Endothelial cell (in vitro differentiated cells): ENCODE measurements around the gene MEF2A. TPM values are rescaled to one million over a fixed set of nuclear protein-coding genes. Genes with fewer than 3 reads are reported as not detected.

Experiments
- DNase-seq: peaks from one replicate; pipeline ENCODE4 v3.0.0; 2021; ENCODE audit warnings: low spot score
- H3K27ac Mint-ChIP-seq: one replicate; pipeline ENCODE4 v1.8.0; 2021; ENCODE audit warnings: mixed read lengths, inconsistent platforms; ENCODE audit not compliant: unreplicated experiment
- H3K27me3 Mint-ChIP-seq: one replicate; pipeline ENCODE4 v1.8.0; 2021; ENCODE audit warnings: mild to moderate bottlenecking, moderate library complexity, mixed read lengths, inconsistent platforms; ENCODE audit not compliant: unreplicated experiment
- H3K36me3 Mint-ChIP-seq: one replicate; pipeline ENCODE4 v1.8.0; 2021; ENCODE audit warnings: mild to moderate bottlenecking, low read depth, mixed read lengths, inconsistent platforms; ENCODE audit not compliant: unreplicated experiment
- H3K4me1 Mint-ChIP-seq: one replicate; pipeline ENCODE4 v1.8.0; 2021; ENCODE audit warnings: mild to moderate bottlenecking, mixed read lengths, inconsistent platforms; ENCODE audit not compliant: unreplicated experiment
- H3K4me3 Mint-ChIP-seq: one replicate; pipeline ENCODE4 v1.8.0; 2021; ENCODE audit warnings: mild to moderate bottlenecking, mixed read lengths, inconsistent platforms; ENCODE audit not compliant: unreplicated experiment
- H3K9me3 Mint-ChIP-seq: one replicate; pipeline ENCODE4 v1.8.0; 2021; ENCODE audit warnings: mixed read lengths, inconsistent platforms; ENCODE audit not compliant: unreplicated experiment
- CTCF ChIP-seq: fragments of 200-600 bp; sonication (generic); IDR thresholded peaks from one replicate; pipeline ENCODE4 v1.5.0; 2021; ENCODE audit warnings: antibody characterized with exemption; ENCODE audit not compliant: unreplicated experiment
- total RNA-seq: library from RNA; stranded (reverse); fragmentation: NEBNext Ultra II Directional; extraction: Animal tissue kit (Norgen Biotek cat#: 25700); gene quantifications from one replicate; pipeline ENCODE4 v1.2.1, GENCODE V29; 2021; ENCODE audit not compliant: unreplicated experiment

The MEF2A gene
- total RNA-seq, 1 donor from 2014 or later: 43.5 TPM

GRCh38 chr15:99566157-99566897 is 543 bp downstream of the MEF2A start:
- TF ChIP-seq CTCF: no peak
- H3K4me3 Mint-ChIP-seq: peak overlapping the region; percentile 99
- H3K27me3 Mint-ChIP-seq: peaks cover 7% of the 10 kb centered on the region
- H3K36me3 Mint-ChIP-seq: no peaks in the 10 kb centered on the region
- DNase-seq: peak; percentile 30
- H3K9me3 Mint-ChIP-seq: no peaks in the 10 kb centered on the region
- H3K27ac Mint-ChIP-seq: peak overlapping the region; percentile 79
- H3K4me1 Mint-ChIP-seq: peaks cover 48% of the 10 kb centered on the region

DNA sequence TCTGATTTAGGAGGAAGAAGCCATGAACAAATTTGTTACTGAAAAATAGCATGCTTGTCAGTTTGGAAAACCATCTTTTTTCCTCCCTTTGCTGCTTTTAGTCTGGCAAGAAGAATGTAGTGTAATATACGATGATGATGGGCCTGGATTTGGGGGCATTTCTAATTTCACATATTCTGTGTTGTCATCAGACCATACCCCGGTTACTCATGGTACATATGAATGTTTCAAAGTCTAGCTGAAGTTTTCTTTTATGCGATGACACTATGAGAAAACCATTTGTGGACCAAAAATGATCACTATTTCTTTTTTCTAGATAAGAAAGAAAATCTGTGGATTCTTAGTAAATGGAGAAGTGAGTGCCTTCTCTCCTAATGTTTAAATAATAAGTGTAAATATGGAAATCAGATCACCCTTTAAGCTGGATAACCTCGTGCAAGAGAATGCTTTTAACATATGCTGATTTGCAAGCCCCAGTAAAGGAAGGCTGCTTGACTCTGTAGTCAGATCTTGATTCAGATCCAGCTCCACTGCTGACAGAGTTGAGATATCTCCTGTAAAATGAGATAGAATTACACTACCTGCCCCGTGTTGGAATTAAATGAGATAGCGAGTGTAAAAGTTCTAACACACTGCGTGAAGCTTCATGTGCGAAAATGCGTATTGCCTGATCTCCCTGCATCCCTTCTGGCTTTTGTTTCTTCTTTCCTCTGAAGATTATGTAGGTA is 3.0 kb downstream of the MEF2A start:
- peaks cover 5% of the 10 kb centered on the region for H3K27me3 Mint-ChIP-seq
- no peak for TF ChIP-seq CTCF
- no peaks in the 10 kb centered on the region for H3K9me3 Mint-ChIP-seq
- H3K4me3 Mint-ChIP-seq: no peak overlapping the region
- no peaks in the 10 kb centered on the region for H3K36me3 Mint-ChIP-seq
- DNase-seq: no peak
- no peak overlapping the region for H3K27ac Mint-ChIP-seq
- peaks cover 26% of the 10 kb centered on the region for H3K4me1 Mint-ChIP-seq

DNA sequence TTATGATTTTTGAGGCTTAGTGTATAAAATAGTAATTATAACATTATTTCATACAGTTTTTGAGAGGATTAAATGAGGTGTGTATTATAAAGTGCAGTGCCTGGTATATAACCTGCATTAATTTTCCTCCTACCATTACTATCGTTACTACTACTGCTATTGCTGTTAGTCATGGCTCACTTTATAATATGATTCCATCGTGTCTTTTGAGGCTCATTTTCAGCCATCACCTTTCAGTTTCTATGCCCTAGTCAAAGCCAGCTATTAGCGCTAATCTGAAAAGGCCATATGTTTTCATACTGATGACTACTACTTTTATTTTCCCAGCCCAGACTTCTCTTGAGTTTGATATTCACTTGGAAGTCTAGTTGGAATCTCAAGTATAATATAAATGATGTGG is 5.5 kb downstream of the MEF2A start:
- H3K27me3 Mint-ChIP-seq: no peaks in the 10 kb centered on the region
- H3K9me3 Mint-ChIP-seq: no peaks in the 10 kb centered on the region
- TF ChIP-seq CTCF: no peak
- peaks cover 15% of the 10 kb centered on the region for H3K4me1 Mint-ChIP-seq
- H3K36me3 Mint-ChIP-seq: no peaks in the 10 kb centered on the region
- no peak overlapping the region for H3K27ac Mint-ChIP-seq
- no peak overlapping the region for H3K4me3 Mint-ChIP-seq
- DNase-seq: no peak

DNA sequence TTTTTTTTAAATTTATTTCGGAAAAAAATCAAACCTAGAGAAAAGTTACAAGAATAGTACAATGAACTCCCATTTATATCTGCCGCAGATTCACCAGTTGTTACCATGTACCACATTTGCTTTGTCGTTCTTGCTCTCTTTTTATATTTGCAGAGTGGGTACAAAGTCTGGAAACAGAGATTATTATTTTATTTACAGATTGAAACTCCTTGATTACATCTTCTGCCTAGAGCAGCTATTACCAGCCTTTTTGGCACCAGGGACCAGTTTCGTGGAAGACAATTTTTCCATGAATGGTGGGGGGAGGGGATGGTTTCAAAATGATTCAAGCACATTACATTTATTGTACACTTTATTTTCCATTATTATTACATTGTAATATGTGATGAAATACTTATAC is 8.3 kb downstream of the MEF2A start:
- Mint-ChIP-seq H3K4me3 (no peak overlapping the region), H3K27ac (no peak overlapping the region), H3K4me1 (peaks cover 17% of the 10 kb centered on the region), H3K9me3 (no peaks in the 10 kb centered on the region), H3K27me3 (no peaks in the 10 kb centered on the region), H3K36me3 (no peaks in the 10 kb centered on the region)
- DNase-seq: no peak
- TF ChIP-seq CTCF: no peak

DNA sequence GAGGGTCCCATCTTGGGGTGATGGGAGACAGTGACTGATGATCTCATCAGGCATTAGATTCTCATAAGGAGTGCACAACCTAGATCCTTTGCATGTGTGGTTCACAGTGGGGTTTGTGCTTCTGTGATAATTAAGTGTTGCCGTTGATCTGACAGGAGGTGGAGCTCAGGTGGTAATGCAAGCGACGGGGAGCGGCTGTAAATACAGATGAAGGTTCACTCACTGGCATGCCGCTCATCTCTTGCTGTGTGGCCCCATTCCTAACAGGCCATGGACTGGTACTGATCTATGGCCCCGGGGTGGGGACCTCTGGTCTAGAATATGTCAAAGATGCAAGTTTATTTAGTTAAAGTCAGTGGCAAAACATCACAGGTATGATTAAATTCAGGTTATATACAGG is 8.7 kb downstream of the MEF2A start:
- Mint-ChIP-seq H3K27ac (peak overlapping the region; percentile 12), H3K4me3 (no peak overlapping the region), H3K9me3 (no peaks in the 10 kb centered on the region), H3K27me3 (no peaks in the 10 kb centered on the region), H3K4me1 (peaks cover 15% of the 10 kb centered on the region), H3K36me3 (no peaks in the 10 kb centered on the region)
- no peak for TF ChIP-seq CTCF
- no peak for DNase-seq
